Keratinocyte (primary cell): ENCODE results near the gene SRSF4. TPM values are rescaled to one million over a fixed set of nuclear protein-coding genes. Genes with fewer than 3 reads are reported as not detected.

ENCODE experiments used
- DNase-seq: peaks from one replicate; pipeline ENCODE4 v3.0.0-alpha.2; 2011; ENCODE audit warnings: low read depth, missing footprints, low spot score
- FAIRE-seq: peaks from 2 replicates; lab custom pipeline; 2011; peaks lifted over from hg19 to GRCh38; lab: Jason Lieb, UNC
- H2AFZ ChIP-seq: 2 replicates; pipeline ENCODE4 v1.6.0; 2012; ENCODE audit warnings: low read length, control low read depth, inconsistent platforms; ENCODE audit not compliant: control insufficient read depth
- H3K27ac ChIP-seq: 2 replicates; pipeline ENCODE4 v1.5.1; 2011; ENCODE audit warnings: low read length; ENCODE audit not compliant: control insufficient read depth, insufficient read depth
- H3K27me3 ChIP-seq: 3 replicates; pipeline ENCODE4 v1.6.0; 2011; ENCODE audit warnings: low read length; ENCODE audit not compliant: control insufficient read depth, insufficient read depth; ENCODE audit errors: extremely low read depth
- H3K36me3 ChIP-seq, 2 experiments: 2 replicates in 1 of 2; 3 replicates in 1 of 2; pipeline ENCODE4 v1.5.1; 2011; ENCODE audit warnings: low read length in 2 of 2, mild to moderate bottlenecking in 1 of 2; ENCODE audit not compliant: control insufficient read depth in 2 of 2, insufficient read depth in 2 of 2; ENCODE audit errors: extremely low read depth in 1 of 2
- H3K4me1 ChIP-seq: 3 replicates; pipeline ENCODE4 v1.5.1; 2011; ENCODE audit warnings: low read length; ENCODE audit not compliant: control insufficient read depth, insufficient read depth; ENCODE audit errors: extremely low read depth
- H3K4me2 ChIP-seq: 3 replicates; pipeline ENCODE4 v1.6.0; 2011; ENCODE audit warnings: low read depth, low read length; ENCODE audit not compliant: control insufficient read depth, insufficient read depth; ENCODE audit errors: extremely low read depth
- H3K4me3 ChIP-seq, 3 experiments: fragments of 200-600 bp in 1 of 3; sonication (generic) in 1 of 3; 2 replicates in 2 of 3; 3 replicates in 1 of 3; pipeline ENCODE4 v1.5.1; 2011 to 2016; ENCODE audit warnings: low read length in 3 of 3, mild to moderate bottlenecking in 3 of 3, control low read depth in 2 of 3, inconsistent platforms in 1 of 3, low read depth in 1 of 3, mixed read lengths in 1 of 3, mixed run types in 1 of 3, moderate library complexity in 1 of 3; ENCODE audit not compliant: control insufficient read depth in 2 of 3, insufficient read depth in 2 of 3; ENCODE audit errors: extremely low read depth in 1 of 3
- H3K79me2 ChIP-seq: 2 replicates; pipeline ENCODE4 v1.6.0; 2012; ENCODE audit warnings: low read length; ENCODE audit not compliant: control insufficient read depth, insufficient read depth
- H3K9ac ChIP-seq: 3 replicates; pipeline ENCODE4 v1.6.0; 2011; ENCODE audit warnings: low read length; ENCODE audit not compliant: control insufficient read depth, insufficient read depth; ENCODE audit errors: extremely low read depth
- H3K9me1 ChIP-seq: 3 replicates; pipeline ENCODE4 v1.6.0; 2011; ENCODE audit warnings: low read length; ENCODE audit not compliant: control insufficient read depth, insufficient read depth; ENCODE audit errors: extremely low read depth
- H3K9me3 ChIP-seq: 2 replicates; pipeline ENCODE4 v1.5.1; 2012; ENCODE audit warnings: low read depth, low read length; ENCODE audit not compliant: control insufficient read depth
- H4K20me1 ChIP-seq: 3 replicates; pipeline ENCODE4 v1.6.0; 2011; ENCODE audit warnings: low read length; ENCODE audit not compliant: control insufficient read depth, insufficient read depth; ENCODE audit errors: extremely low read depth
- EZH2 ChIP-seq: IDR thresholded peaks from one replicate; pipeline ENCODE4 v1.6.1; 2012; ENCODE audit warnings: inconsistent platforms, mild to moderate bottlenecking, low read length, moderate library complexity
- dilution Hi-C: fragments of 300-500 bp; cut with MboI; formaldehyde crosslinking; loops from one replicate; pipeline ENCODE4 v1.7.0; 2020; ENCODE audit warnings: low sequenced_read_pairs; ENCODE audit not compliant: extremely low pct_ligation_motif_present
- polyA plus RNA-seq, 5 experiments: library from polyadenylated mRNA; depleted of rRNA in 3 of 5; stranded (reverse) in 3 of 5; stranded (forward) in 1 of 5; unstranded in 1 of 5; fragments of >200 nt; gene quantifications; 1 replicate in 1 of 5; 2 replicates in 3 of 5; 3 replicates in 1 of 5; pipeline versions ENCODE4 v1.2.1 to v1.2.3, GENCODE V29; 2011 to 2012; ENCODE audit warnings: missing spikeins in 2 of 5, low read depth in 1 of 5, low replicate concordance in 1 of 5
- TF ChIP-seq, protein P1 (sequence below), 3 experiments: IDR thresholded peaks in 1 of 3; conservative IDR thresholded peaks in 1 of 3; optimal IDR thresholded peaks in 1 of 3; 2 replicates in 2 of 3; 3 replicates in 1 of 3; pipeline versions ENCODE3 to v1.5.1; 2011; ENCODE audit warnings: low read length in 3 of 3, mild to moderate bottlenecking in 3 of 3, moderate library complexity in 2 of 3, control low read depth in 1 of 3, inconsistent platforms in 1 of 3; ENCODE audit not compliant: insufficient read depth in 2 of 3; ENCODE audit errors: extremely low read depth in 1 of 3

The SRSF4 gene
- polyA plus RNA-seq, 1 donor (not counting 4 experiments of a cell fraction or from before 2014, with no cell fraction given), result 51.0 TPM

DNA sequence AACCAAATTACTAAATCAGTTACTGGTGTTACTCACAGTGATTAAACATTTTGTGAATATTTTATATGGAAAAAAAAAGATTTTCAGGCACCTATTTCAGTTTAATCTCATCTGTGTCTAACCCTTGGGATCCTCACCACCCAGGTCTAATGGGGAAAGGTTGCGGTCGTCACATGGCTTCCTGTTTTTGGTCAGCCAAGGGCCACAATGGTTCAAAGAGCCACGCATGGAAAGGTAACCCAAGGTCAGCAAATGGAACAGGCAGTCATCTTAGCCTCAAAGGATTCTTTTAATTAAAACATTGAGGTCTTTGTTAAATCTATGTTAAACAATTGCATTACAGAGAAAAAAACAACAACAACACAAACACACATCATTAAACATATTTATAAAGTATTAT is 21.9 kb downstream of the SRSF4 start:
- H3K9me1 ChIP-seq, result no peaks in the 10 kb centered on the region
- no peaks in the 10 kb centered on the region for H3K4me1 ChIP-seq
- peaks cover 69% of the 10 kb centered on the region for H3K79me2 ChIP-seq
- H3K36me3 ChIP-seq, result peaks cover 23 to 41% of the 10 kb centered on the region in 2 experiments
- no peak overlapping the region for H3K4me3 ChIP-seq
- dilution Hi-C loops, result no loop called here
- FAIRE-seq (no peak), DNase-seq (no peak)
- no peaks in the 10 kb centered on the region for H3K27me3 ChIP-seq
- H3K9me3 ChIP-seq, result no peaks in the 10 kb centered on the region
- no peaks in the 10 kb centered on the region for H4K20me1 ChIP-seq
- H2AFZ ChIP-seq, result no peak overlapping the region
- H3K4me2 ChIP-seq, result no peak overlapping the region
- H3K27ac ChIP-seq, result no peak overlapping the region
- no peak overlapping the region for H3K9ac ChIP-seq
- TF ChIP-seq, protein P1, sequence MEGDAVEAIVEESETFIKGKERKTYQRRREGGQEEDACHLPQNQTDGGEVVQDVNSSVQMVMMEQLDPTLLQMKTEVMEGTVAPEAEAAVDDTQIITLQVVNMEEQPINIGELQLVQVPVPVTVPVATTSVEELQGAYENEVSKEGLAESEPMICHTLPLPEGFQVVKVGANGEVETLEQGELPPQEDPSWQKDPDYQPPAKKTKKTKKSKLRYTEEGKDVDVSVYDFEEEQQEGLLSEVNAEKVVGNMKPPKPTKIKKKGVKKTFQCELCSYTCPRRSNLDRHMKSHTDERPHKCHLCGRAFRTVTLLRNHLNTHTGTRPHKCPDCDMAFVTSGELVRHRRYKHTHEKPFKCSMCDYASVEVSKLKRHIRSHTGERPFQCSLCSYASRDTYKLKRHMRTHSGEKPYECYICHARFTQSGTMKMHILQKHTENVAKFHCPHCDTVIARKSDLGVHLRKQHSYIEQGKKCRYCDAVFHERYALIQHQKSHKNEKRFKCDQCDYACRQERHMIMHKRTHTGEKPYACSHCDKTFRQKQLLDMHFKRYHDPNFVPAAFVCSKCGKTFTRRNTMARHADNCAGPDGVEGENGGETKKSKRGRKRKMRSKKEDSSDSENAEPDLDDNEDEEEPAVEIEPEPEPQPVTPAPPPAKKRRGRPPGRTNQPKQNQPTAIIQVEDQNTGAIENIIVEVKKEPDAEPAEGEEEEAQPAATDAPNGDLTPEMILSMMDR (optimal IDR thresholded peaks at IDR 0.05 in 1 of 3, IDR thresholded peaks at IDR 0.05 in 1 of 3, conservative IDR thresholded peaks at IDR 0.05 in 1 of 3; ENCODE audit: extremely low read depth in 1 of 3, insufficient read depth in 2 of 3, low read length in 3 of 3), result no peak
- TF ChIP-seq EZH2, result no peak

DNA sequence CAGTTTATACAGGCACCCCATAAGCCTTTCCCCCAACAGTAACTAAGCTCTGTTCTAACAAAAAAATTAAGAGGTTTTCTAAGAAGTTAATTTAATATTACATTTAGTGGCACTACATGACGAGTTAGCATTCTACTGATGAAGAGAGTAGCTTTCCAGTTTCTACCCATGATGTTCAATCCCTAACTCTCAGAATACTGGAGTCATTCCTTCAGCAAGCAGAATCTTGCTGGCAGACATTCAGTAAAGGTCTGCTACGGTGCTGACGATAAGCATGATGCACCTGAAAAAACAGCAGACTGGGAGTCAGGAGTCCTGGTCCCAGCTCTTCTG is 24.5 kb downstream of the SRSF4 start:
- no peak for TF ChIP-seq EZH2
- TF ChIP-seq, protein P1 (optimal IDR thresholded peaks at IDR 0.05 in 1 of 3, IDR thresholded peaks at IDR 0.05 in 1 of 3, conservative IDR thresholded peaks at IDR 0.05 in 1 of 3; ENCODE audit: extremely low read depth in 1 of 3, insufficient read depth in 2 of 3, low read length in 3 of 3), result no peak
- H3K9ac ChIP-seq, result no peak overlapping the region
- no peaks in the 10 kb centered on the region for H3K9me1 ChIP-seq
- H3K27me3 ChIP-seq, result no peaks in the 10 kb centered on the region
- no peak overlapping the region for H3K4me2 ChIP-seq
- dilution Hi-C loops, result no loop called here
- no peak overlapping the region for H3K27ac ChIP-seq
- H3K79me2 ChIP-seq, result peaks cover 44% of the 10 kb centered on the region
- H3K36me3 ChIP-seq, result peaks cover 24 to 37% of the 10 kb centered on the region in 2 experiments
- H3K4me1 ChIP-seq, result no peaks in the 10 kb centered on the region
- H4K20me1 ChIP-seq, result no peaks in the 10 kb centered on the region
- DNase-seq, result no peak
- no peak overlapping the region for H2AFZ ChIP-seq
- no peaks in the 10 kb centered on the region for H3K9me3 ChIP-seq
- H3K4me3 ChIP-seq, result no peak overlapping the region
- no peak for FAIRE-seq
